ENCODE measurements around the gene TMSB10.

GRCh38 chr2:84880395-84880644 lies 25.1 kb upstream of the TMSB10 start:
- TF ChIP-seq CTCF (IDR thresholded peaks at IDR 0.05) = no peak
- TF ChIP-seq EZH2 (IDR thresholded peaks at IDR 0.05; ENCODE audit: borderline replicate concordance, insufficient read depth, low read depth, low read length, poor library complexity, severe bottlenecking) = no peak

Data from B cell (primary cell).